GM19238 (cell line): Measurements from ENCODE around the gene CPD.

Experiments used
- DNase-seq: peaks from one replicate; pipeline ENCODE4 v3.0.0; 2011; ENCODE audit warnings: low spot score; ENCODE audit not compliant: insufficient read length

The CPD gene

DNA sequence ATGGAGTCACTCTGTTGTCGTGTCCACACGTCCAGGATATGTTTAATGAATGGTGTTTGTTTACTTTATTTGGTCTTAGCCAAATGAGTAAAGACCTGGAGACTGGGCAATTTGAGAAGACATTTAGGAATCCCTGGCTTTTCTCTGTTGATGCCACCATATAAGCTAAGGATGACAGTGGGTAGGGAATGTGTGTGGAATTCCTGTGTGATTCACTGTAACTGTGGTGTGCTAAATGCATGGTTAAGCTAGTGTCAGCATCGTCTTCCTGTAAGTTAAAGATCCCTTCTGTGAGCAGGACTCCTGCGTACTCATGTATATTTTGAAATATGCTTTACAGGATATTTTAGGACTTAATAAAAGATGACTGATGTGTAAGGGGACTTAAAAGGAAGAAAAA, 124.8 kb downstream of the CPD start:
- DNase-seq, result no peak

- no peak for DNase-seq
Observed at GRCh38 chr17:30505868-30506417, 127.2 kb downstream of the CPD start.

- DNase-seq, result no peak
Observed at GRCh38 chr17:30506481-30506880, 127.8 kb downstream of the CPD start.

DNA sequence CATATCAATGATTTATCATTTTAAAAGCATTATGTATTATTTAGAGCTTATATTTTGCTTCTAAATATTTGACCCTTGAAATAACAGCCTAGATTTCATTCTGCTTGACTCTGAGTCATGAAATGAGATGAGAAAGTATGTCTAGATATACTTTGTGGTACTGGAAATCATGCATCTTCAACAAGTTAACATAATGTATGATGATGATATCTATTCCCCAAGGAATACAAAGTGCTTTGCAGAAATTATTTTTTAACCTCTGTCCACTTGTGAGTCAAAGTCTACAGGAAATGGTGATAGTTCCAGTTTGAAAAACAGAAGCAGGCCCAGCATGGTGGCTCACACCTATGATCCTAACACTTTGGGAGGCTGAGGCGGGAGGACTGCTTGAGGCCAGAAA, 134.6 kb downstream of the CPD start:
- DNase-seq, result no peak

GRCh38 chr17:30514895-30515596, 136.3 kb downstream of the CPD start:
- DNase-seq, result no peak

GRCh38 chr17:30517786-30518185, 139.1 kb downstream of the CPD start:
- no peak for DNase-seq

GRCh38 chr17:30519166-30519565, 140.4 kb downstream of the CPD start:
- no peak for DNase-seq
